GM21367 (cell line): ENCODE data around the gene IGF2BP2.
"Not testable (repeated sequence)": the region's sequence is repeated elsewhere in the genome, so short reads cannot be mapped to it uniquely, and the experiment has no call there.

Experiments
- ATAC-seq: cut with Tn5 transposase; IDR thresholded peaks from one replicate; pipeline ENCODE4 v1.9.1; 2021; ENCODE audit not compliant: unreplicated experiment

IGF2BP2 gene

GRCh38 chr3:185647134-185647879 lies 177.5 kb downstream of the IGF2BP2 start:
- no peak for ATAC-seq

DNA sequence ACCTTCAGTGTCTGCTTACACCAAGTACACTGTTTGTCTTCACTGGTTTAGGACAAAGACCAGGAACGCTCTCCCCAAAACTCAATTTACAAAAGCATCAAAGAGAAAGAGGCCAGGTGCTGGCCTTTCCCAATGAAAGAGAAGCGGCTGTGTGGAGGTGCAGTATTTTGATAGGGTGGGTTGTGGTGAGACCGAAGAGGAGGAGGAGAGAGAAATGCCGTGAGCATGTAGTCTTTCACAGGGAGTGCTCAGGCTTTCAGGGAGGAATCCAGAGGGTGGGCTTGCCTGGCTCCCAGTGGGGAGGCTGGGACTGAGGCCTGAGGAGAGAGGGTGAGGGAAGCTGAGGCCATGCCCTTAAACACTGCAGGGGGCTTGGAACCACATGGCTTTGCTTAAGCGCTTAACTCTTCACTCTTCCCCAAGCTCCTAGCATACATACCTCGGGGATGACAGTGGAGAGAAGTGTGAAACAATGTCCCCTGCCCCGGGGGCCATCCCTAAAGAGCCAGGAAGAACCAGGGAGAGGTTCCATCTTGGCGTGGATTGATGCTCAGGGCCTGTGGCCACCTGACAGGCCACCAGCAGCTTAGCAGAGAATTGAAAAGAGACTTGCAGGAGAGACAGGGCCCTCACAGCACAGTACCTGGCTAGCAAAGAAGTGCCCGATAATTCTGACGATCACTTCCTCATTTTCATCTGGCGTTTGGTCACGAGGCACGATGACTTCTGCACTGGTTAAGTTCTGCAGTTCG lies 178.3 kb downstream of the IGF2BP2 start:
- no peak for ATAC-seq

DNA sequence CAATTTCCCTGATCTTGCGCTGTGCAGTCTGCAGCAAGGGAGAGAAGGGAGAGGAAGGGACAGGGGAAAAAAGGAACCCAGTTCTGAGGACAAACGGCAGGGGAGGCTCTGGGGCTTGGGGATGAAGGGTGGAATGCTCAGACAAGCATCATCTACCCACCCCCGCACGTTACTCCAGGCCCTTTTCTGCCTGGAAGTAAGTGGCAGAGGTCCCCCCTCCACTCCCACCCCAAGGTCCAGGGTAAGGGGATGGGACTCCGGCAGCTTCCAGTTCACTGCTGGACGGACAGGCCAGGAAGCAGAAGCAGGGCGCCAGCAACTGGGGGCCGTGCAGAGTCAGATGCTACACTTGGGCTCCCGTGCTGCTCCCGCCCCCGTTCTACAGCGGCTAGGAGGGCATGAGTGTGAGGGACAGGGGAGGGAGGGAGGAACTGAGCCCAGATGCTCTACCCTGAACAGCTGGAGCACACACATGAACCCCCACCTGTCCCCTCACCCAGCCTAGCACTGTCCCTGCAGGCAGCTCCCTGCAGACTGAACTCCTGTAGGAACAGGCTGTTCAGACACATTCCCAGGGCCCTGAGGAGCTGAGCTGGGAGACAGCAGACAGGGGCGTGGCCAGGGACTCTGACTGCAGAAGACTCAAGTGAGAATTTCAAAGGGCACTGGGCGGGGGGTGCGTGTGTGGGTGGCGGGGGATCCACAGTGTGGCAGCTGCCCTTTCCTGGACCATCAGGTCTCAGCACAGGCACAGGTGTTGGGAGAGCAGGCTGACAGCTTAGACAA lies 179.1 kb downstream of the IGF2BP2 start:
- no peak for ATAC-seq

DNA sequence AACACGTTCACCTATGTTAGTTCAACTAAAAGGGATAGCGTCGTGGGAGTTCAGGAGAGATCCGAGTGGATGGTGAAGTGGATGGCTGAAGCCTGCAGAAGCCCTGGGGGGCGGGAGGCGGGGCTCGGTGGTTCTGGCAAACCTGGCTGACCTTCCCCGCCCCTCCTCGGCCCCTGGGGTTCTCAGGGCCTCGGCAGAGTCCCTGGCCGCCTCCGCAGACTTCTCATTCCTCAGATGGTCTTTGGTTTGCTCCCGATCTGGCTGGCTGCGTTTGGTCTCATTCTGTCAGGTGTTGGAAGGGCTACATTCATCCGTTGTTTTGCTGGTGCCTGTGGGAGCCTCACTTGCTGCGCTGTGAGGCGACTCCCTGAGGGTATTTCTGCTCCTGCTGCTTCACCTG lies 179.7 kb downstream of the IGF2BP2 start:
- ATAC-seq: not testable (repeated sequence)

DNA sequence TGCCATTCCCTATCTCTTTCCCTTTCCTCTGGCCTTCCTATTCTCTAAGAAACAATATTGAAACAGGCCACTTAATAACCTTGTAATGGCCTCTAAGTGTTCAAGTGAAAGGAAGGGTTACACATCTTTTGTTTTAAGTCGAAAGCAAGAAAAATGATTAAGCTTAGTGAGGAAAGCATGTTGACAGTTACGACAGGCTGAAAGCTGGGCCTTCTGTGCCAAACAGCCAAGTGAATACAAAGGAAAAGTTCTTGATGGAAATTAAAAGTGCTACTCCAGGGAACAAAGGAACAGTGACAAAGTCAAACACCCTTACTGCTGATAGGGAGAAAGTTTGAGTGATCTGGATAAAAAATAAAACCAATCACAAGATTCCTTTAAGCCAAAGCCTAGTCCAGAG lies 184.5 kb downstream of the IGF2BP2 start:
- no peak for ATAC-seq

GRCh38 chr3:185639632-185640206 lies 185.1 kb downstream of the IGF2BP2 start:
- ATAC-seq: no peak

GRCh38 chr3:185638651-185639050 lies 186.2 kb downstream of the IGF2BP2 start:
- ATAC-seq: not testable (repeated sequence)

DNA sequence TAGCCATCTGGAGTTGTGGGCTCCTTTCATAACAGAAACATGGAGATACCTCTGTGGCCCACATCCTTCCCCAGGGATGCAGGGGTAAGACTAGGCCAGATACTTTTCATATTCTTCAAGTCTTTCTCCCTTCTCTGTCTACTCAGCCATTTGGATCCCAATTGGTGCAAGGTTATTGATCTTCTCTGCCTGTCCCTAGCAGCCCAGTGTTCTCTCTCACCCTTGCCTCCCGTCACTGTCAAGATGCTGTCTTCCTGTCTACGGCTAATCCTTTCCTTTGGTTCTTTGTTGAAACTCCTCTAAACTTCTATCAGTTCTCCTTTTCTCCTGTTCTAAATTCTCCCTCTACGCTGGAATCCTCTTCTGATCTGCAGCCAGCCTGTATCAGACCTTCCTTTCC lies 187.5 kb downstream of the IGF2BP2 start:
- ATAC-seq: no peak

GRCh38 chr3:185632996-185633395 lies 191.8 kb downstream of the IGF2BP2 start:
- no peak for ATAC-seq

DNA sequence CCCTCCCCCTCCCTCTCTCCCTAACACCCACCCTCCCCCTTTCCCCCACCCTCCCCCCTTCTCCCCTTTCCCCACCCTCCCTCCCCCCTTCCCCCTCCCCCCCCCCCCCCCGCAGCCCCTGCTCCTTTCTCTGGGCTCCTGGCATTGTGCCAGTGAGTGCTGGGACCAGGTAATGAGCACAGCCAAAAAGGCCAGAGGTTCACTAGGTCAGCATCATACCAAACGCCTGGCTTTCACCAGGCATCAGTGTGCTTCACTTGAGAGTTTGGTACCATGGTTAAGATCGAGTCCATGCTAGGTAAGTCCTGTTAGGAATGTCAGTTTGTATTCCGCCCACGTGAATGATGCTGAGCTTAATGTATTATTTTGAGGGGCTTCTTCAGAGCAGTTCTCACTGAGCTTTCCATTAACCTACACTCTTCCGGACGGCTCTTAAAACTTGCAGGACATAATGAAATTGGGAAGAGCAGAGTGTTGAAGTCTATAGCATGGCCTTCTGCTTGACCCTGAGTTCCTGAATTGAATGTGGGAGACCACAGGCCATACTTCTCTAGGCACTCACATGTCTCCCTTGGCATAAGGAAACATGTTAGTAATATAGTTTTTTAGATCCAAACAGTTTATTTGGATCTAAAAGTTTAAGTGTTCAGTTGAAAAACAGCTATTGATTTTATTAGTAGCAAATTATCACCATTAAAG lies 193.2 kb downstream of the IGF2BP2 start:
- no peak for ATAC-seq

- no peak for ATAC-seq
Observed at GRCh38 chr3:185631108-185631507, 193.7 kb downstream of the IGF2BP2 start.

GRCh38 chr3:185630182-185630622 lies 194.6 kb downstream of the IGF2BP2 start:
- ATAC-seq: no peak

GRCh38 chr3:185629554-185630181 lies 195.2 kb downstream of the IGF2BP2 start:
- no peak for ATAC-seq

DNA sequence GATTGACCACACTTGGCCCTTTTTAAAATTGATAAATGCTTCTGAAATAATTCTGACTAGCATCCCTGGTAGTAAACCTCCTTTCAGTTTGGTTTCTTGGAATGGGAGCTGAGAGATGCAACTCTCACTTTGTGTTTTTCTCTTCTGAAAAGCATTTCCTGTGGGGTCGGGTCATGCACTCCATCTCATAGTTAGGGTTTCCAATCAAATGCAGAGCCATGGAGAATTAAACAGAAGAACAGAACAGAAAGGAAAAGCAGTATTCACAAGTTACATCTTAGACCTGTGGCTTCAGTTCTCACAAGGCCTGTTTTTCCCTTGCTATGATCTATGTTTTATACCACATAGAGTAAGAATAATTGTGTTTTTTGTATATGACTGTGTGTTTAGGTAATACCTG lies 199.1 kb downstream of the IGF2BP2 start:
- no peak for ATAC-seq

DNA sequence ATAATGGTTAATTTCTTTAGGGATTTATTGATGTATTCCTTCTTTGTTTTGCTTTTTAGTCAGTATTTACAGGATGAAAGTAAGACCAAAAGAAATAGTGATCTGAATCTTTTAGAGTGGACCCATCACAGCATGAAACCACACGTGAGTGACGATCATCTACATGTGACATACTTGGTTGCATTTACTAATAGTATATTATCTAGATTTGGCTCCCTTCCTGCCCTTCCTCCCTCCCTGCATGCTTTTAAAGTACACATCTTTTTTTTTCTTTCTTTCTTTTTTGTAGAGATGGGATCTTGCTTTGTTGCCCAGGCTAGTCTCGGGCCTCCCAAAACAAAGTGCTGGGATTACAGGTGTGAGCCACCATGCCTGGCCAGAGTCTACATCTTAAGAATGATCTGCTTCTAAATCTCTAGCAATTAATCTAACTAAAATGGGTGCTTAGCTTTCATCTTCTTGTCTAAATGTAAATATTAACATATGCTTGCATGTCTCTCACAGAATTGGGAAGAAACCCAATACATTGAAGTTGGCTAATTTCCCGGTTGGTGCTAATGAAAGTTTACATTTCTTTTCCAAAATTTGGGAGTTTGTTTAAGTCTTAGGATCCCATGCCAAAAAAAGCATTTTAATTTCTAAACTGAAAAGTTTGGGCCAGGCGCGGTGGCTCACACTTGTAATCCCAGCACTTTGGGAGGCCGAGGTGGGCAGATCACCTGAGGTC lies 200.7 kb downstream of the IGF2BP2 start:
- no peak for ATAC-seq

- ATAC-seq: no peak
Observed at GRCh38 chr3:185613016-185613415, 211.8 kb downstream of the IGF2BP2 start.

GRCh38 chr3:185606196-185606595 lies 218.6 kb downstream of the IGF2BP2 start:
- no peak for ATAC-seq

DNA sequence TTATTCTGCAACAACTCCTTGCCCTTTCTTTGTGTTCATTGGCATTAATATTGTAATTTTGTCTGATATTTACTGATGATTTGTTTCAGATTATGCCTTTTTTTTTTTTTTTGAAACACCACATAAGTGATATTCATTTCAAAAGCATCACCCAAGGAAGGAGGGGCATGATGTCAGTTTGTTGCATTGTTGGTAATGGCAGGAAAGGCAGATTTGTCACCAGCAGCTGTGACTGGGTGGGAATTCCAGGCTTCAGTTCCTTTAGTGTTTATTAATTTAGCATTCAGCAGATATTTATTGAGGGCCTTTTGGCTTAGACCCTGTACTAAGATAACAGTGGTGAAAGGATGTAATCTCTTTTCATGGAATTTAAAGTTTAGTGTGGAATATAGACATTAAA lies 219.3 kb downstream of the IGF2BP2 start:
- no peak for ATAC-seq

GRCh38 chr3:185595526-185595925 lies 229.3 kb downstream of the IGF2BP2 start:
- no peak for ATAC-seq

DNA sequence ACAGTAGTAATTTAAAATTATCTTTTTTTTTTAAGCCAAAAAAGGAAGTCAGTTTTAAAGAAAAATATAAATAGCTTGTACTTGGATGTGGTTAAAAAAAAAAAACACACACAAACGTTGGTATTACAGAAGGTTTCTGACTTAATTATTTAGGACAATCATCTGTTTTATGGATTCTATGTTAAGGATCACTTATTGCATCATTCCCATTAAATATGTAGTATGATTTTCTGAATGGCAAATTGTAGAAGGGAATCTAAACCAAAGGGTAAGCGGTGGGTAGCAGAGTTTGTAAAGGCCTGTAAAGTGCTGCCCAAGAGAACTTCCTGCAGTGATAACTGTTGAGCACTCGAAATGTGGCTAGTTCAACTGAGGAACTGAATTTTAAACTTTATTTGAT lies 230.8 kb downstream of the IGF2BP2 start:
- ATAC-seq: no peak
